DMS153 treated with DMSO at 0.1 percent for 48 hours (cell line): Measurements from ENCODE around the gene GLYATL3.

Source experiments
- DNase-seq: peaks from one replicate; lab custom pipeline; 2025; ENCODE audit not compliant: unreplicated experiment; lab: John Stamatoyannopoulos, UW

The GLYATL3 gene

GRCh38 chr6:49543087-49543858, 43.5 kb downstream of the GLYATL3 start:
- peak; percentile 6 for DNase-seq

- no peak for DNase-seq
These were observed 46.6 kb downstream of the GLYATL3 start for GRCh38 chr6:49546331-49546730.

GRCh38 chr6:49548613-49549304, 49.0 kb downstream of the GLYATL3 start:
- no peak for DNase-seq

GRCh38 chr6:49549691-49550491, 50.2 kb downstream of the GLYATL3 start:
- DNase-seq = no peak

DNA sequence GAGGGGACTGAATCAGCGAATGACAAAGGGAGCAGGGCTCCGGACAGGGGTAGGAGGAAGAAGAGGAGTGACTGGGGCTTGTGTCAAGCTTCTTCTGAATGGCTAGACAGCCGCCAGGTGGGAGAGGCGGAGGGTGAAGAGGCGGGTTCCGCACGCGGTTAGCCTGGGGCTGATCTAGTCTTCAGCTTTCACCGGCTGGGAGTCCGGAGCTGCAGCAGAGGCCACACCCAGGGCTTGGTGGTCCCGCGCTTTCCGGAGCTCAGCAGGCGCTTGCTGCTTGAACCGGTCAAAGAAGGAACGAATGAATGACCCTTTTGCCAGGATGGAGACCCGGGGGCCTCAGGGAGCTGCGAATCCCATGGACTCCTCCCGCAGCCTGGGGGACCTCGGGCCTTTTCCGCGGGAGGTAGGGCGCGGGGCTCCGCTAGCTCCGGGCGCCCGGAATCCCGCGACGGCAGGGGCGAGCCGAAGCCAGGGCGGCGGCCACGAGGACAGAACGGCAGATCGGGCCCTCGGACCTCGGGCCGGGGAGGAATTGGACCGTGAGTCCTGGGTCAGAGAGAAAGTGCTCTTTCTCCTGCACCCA, 50.9 kb downstream of the GLYATL3 start, which contains the start of gene C6orf141:
Gene C6orf141, plus strand, starts transcription at position 177 of the 586 bp plus-strand sequence. Its CDS starts 125 bp downstream, at position 302.
- DNase-seq = peak; percentile 71

DNA sequence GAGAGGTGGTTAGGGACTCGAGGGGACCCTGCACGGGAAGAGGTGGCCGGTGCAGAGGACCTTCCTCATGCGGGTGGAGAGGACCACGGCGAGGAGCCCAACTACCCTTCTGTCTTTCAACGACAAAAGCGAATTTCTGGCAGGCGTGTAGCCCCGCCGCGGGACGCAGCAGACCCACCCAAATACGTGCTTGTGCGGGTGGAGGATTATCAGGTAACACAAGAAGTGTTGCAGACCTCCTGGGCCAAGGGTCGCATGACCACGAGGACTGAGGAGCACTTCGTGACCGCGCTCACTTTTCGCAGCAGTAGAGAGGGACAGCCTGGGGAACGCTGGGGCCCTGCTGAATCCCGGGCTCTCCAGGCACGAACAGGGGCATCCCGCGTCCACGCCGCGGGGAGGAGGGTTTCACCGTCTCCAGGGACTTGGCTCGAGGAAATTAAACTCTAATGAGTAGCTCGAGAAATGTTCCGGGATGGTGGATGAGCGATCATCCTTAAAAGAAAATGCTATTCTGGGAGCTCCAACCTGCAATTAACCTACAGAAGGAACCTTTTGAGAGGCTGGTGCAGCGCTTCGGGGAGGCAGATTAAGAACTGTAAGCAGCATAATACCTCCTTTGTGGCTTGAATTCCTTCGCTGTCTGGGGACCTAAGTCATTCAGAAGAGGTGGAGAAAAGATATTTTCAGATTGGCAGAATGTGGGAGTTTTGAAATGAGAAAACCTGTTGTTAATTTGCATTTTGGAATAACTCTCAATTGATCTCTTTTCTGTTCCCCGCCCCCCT, 51.5 kb downstream of the GLYATL3 start:
- peak; percentile 22 for DNase-seq

DNA sequence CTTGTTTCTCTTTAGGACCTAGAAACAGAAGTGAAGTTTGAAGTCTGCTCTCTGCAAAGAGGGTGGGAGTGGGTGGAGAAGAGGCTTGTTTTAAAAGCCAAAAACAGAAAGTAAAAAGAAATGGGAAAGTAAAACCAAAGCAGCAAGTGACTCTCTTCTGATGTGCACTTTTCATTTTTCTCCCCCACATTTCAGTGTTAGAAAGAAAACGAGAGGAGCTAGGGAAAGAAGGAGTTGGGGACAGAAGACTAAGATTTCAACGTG, 52.1 kb downstream of the GLYATL3 start:
- no peak for DNase-seq

- no peak for DNase-seq
These were observed 52.9 kb downstream of the GLYATL3 start for GRCh38 chr6:49552596-49552995.

- no peak for DNase-seq
These were observed 53.7 kb downstream of the GLYATL3 start for GRCh38 chr6:49553384-49553783.

DNA sequence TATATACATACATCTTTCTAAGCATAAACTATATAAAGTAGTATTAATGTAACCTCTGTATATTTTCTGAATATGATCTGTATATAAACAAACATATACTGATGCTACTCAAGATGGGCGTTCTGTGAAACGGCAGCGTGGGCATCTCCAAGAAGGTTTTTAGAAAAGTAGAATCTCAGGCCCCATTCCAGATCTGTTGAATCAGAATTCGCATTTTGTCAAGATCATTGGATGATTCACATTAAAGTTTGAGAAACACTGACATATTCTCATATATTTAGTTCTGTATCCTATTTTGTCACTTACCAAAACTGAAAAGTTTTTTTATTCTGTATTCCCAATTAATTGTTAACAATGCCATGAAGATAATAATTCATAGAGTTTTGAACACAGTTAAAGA, 56.2 kb downstream of the GLYATL3 start:
- DNase-seq = no peak

- DNase-seq = peak; percentile 86
These were observed 56.7 kb downstream of the GLYATL3 start for GRCh38 chr6:49556429-49556837.

DNA sequence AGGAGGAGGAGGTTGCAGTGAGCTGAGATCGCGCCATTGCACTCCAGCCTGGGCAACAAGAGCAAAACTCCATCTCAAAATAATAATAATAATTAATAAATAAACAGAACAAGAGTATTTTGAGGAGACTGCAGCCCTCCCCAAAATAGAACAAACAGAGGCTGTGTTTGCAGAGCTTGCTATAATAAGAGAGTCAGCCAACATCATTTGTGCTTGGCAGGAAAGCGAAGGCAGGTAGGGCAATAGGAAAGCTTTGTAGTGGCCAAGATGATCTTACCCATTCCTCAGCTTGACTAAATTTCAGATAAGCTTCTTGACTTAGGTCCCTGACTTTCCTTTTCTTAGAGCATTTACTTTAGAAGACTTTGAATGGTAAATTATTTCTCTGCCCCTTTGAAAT, 57.5 kb downstream of the GLYATL3 start:
- DNase-seq = peak; percentile 31

DNA sequence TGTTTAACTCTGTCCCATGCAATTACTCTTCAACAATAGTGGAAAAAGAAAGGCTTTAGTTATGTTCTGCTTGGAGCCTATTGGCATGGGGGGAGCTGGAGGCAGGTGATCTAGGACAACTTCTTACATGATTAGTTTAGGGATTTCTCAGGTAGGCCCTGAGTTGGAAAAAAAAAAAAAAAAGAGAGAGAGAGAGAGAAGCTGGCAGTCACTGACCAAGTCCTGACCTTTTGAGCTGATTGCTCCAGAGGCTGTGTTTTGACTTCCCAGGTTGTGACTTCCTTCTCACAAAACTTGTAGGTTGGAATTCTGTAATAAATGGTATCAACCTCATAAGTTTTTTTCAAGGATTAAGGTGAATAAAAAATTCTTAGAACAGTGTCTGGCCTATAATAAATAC, 58.5 kb downstream of the GLYATL3 start:
- no peak for DNase-seq

GRCh38 chr6:49563006-49563886, 63.5 kb downstream of the GLYATL3 start:
- DNase-seq = no peak

DNA sequence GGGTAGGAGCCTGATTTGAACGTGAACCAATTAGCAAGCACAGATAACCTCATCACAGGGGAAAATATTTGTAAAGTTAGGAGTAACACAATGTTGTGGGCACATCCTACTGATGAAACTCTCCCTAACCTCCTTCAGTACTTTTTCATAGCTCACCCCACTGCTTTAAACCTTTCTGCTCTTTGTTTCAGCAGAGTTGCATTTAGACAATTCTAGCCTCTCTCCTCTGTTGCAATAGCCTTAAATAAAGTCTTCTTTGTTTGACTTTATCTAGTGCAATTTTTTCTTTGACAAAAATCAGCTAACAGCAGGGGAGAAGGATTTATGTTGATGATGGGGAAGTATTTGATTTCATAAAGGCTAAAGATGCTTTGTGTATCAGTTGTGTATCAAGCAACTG, 64.8 kb downstream of the GLYATL3 start:
- no peak for DNase-seq

DNA sequence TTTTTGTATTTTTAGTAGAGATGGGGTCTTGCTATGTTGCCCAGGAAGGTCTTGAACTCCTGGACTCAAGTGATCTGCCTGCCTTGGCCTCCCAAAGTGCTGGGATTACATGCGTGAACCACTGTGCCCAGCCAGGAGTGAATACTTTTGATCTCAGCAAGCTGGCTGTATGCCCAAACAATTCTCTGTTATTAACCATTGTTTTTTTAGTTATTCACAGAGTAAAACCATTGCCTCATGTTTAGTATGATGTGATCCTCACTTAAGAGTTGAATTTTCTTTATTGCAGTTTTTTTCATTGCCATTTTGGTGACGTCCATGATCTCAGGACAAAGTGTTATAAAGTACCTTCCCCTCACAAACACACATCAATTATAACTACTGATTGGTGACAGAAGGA, 65.5 kb downstream of the GLYATL3 start:
- DNase-seq = no peak

- no peak for DNase-seq
These were observed 66.1 kb downstream of the GLYATL3 start for GRCh38 chr6:49565855-49566254.

GRCh38 chr6:49570474-49571079, 70.9 kb downstream of the GLYATL3 start:
- no peak for DNase-seq

GRCh38 chr6:49576618-49577017, 76.9 kb downstream of the GLYATL3 start:
- DNase-seq = no peak
